ENCODE measurements around the gene RPE.

Gene RPE

GRCh38 chr2:210000464-210001324, 1.7 kb upstream of the RPE start:
- no peak for DNase-seq (ENCODE audit: low read depth in 2 of 2)

GRCh38 chr2:210003359-210003758, 921 bp downstream of the RPE start:
- DNase-seq (ENCODE audit: low read depth in 2 of 2) = no peak

GRCh38 chr2:210004881-210005280, 2.4 kb downstream of the RPE start:
- DNase-seq (ENCODE audit: low read depth in 2 of 2) = no peak

- no peak for DNase-seq (ENCODE audit: low read depth in 2 of 2)
Measured at GRCh38 chr2:210007895-210008294, 5.5 kb downstream of the RPE start.

GRCh38 chr2:210009126-210009525, 6.7 kb downstream of the RPE start:
- no peak for DNase-seq (ENCODE audit: low read depth in 2 of 2)

GRCh38 chr2:210009896-210010295, 7.5 kb downstream of the RPE start:
- DNase-seq (ENCODE audit: low read depth in 2 of 2) = no peak

DNA sequence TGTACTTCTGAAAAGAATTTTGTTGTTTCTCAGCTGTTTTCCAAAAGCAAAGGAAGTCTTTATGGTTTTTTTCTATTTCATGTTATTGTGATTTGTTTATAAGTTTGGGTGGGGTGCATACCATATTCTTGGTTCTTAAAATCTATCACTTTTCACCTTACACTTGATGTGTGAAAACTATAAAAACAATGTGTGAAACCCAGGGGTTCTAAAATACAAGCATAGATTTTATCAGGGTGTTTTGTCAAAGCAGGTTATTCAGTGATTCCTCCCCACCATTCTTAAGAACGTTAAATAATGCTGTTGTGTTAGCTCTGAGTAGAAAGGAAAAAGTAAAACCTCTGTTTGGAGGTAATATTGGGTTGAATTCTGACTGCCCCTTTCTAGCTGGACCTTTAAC, 17.7 kb downstream of the RPE start:
- DNase-seq (ENCODE audit: low read depth in 2 of 2) = no peak

- DNase-seq (ENCODE audit: low read depth in 2 of 2) = no peak
Measured at GRCh38 chr2:210022824-210023223, 20.4 kb downstream of the RPE start.

GRCh38 chr2:210027608-210028007, 25.2 kb downstream of the RPE start:
- no peak for DNase-seq (ENCODE audit: low read depth in 2 of 2)

GRCh38 chr2:210028178-210028577, 25.7 kb downstream of the RPE start:
- no peak for DNase-seq (ENCODE audit: low read depth in 2 of 2)

DNA sequence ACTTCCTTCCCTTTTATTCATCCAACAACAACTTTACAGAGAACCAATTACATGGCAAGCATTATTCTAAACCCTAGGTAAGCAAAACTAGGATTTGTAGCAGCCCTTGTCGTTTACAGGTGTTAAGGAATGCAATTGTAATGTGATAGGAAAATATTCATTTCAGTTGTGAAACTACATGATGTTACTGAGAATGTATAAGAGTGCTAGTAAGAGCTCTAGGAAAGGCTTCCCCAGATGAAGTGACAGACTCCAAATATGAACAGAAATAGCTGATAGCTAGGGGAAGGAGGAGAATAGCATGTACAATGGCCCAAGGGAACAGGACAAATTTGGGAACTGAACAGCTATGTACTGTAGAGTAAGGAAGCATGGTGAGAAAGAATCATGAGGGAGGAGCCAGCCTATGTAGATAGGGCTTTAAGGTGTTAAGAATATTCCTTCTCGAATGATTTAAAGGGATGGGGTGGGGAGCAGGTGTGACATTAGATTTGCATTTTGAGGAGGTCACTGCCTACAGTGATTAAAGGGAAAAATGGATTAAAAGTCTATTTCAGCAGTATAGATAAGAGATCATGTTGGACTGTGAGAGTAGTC, 31.7 kb downstream of the RPE start:
- DNase-seq (ENCODE audit: low read depth in 2 of 2) = no peak

- no peak for DNase-seq (ENCODE audit: low read depth in 2 of 2)
Measured at GRCh38 chr2:210035679-210036078, 33.2 kb downstream of the RPE start.

- DNase-seq (ENCODE audit: low read depth in 2 of 2) = no peak
Measured at GRCh38 chr2:210038078-210038477, 35.6 kb downstream of the RPE start.

DNA sequence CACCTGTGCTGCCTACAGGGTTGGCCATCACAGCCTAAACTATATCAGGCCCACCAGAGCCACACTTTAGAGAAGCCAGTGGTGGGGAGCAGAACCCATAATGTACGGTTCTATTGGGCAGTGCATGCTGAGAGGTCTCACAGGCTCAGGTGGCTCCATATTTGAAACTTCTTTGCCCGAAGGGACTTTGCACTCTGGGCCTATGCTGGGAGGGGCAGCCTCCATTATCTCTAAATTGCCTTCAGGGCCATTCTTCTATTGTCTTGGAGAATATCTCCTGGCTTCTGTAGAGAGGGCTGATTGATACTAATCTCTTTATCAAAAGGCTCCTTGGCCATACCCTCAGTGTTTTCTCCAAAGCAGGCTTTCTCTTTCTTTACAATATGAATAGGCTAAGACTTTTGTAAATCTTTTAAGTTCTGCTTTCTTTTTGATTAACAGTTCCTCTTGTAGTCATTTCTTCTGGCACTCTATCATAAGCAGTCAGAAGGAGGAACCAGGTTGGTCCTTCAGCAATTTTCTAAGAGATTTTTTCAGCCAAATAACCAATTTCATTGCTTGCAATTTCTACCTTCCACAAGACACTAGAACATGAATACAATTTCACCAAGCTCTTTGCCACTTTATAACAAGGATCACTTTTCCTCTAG, 44.5 kb downstream of the RPE start:
- no peak for DNase-seq (ENCODE audit: low read depth in 2 of 2)

DNA sequence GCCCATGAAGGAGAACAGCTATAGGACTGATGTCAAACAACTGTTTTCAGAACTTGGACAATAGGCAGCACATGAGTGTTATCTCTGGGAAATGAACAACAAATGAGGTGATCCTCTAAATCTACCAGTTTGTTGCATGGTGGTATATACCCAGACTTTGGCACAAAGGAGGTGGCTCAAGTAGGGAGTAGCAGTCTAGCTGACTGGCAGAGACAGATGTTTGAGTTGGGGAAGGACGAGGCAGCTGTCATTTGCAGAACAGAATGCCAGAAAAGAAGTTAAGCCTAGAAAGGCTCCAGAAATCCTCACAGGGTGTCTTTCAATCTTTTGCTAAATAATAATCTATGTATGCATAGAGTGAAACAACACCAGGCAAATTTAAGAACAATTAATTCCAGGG, 47.4 kb downstream of the RPE start:
- no peak for DNase-seq (ENCODE audit: low read depth in 2 of 2)

DNA sequence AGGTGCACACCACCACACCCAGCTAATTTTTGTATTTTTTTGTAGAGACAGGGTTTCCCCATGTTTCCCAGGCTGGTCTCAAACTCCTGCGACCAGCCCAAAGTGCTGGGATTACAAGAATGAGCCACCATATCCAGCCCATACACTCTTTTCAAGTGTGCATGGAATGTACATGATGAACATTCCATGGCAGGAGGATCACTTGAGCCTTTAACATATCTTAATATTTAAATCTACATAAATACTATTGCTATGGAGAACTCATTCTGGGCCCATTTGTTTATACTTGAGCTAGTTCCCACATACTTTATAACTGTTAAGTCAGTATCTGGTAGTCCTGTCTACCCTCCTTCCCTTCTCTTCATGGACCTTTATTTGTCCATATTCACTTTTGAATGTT, 48.4 kb downstream of the RPE start:
- no peak for DNase-seq (ENCODE audit: low read depth in 2 of 2)

DNA sequence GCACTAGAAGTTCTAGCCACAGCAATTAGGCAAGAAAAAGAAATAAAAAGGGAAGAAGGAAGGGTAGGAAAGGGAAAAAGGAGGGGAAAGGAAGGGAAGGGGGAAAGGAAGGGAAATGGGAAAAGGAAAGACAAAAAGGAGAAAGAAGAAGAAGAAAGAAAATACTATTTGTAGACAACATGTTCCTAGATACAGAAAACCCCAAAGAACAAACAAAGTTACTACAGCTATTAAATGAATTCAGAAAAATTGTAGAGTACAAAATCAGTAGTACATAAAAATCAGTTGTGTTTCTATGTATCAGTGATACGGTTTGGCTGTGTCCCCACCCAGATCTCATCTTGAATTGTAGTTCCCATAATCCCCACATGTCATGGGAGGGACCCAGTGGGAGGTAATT, 52.3 kb downstream of the RPE start:
- no peak for DNase-seq (ENCODE audit: low read depth in 2 of 2)

DNA sequence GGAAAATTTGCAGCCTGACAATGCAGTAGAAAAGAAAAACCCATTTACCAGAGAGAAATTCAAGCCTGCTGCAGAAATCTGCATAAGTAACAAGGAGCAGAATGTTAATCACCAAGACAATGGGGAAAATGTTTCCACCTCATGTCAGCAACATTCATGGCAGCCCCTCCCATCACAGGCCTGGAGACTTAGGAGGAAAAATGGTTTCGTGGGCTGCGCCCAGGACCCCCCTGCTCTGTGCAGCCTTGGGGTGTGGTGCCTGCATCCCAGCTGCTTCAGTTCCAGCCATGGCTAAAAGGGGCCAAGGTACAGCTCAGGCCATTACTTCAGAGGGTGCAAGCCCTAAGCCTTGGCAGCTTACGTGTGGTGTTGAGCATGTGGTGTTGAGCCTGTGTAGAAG, 53.4 kb downstream of the RPE start:
- no peak for DNase-seq (ENCODE audit: low read depth in 2 of 2)

GRCh38 chr2:210063306-210063705, 60.9 kb downstream of the RPE start:
- DNase-seq (ENCODE audit: low read depth in 2 of 2) = no peak

All from activated CD4-positive, alpha-beta T cell treated with anti-CD3 and anti-CD28 coated beads for 24 hours (primary cell).